GM19238 (cell line): ENCODE data around the gene DHX38.
A peak's percentile ranks its signal among the peaks of the same experiment; 100 is the strongest.

ENCODE experiments used
- DNase-seq: peaks from one replicate; pipeline ENCODE4 v3.0.0; 2011; ENCODE audit warnings: low spot score; ENCODE audit not compliant: insufficient read length

The DHX38 gene

GRCh38 chr16:72120026-72120425, 26.4 kb downstream of the DHX38 start:
- no peak for DNase-seq

GRCh38 chr16:72122308-72122707, 28.7 kb downstream of the DHX38 start:
- DNase-seq = no peak

- no peak for DNase-seq
Observed at GRCh38 chr16:72122916-72123315, 29.3 kb downstream of the DHX38 start.

GRCh38 chr16:72123426-72123825, 29.8 kb downstream of the DHX38 start:
- DNase-seq = no peak

- DNase-seq = no peak
Observed at GRCh38 chr16:72124148-72124547, 30.5 kb downstream of the DHX38 start.

GRCh38 chr16:72124761-72125634, 31.4 kb downstream of the DHX38 start:
- peak; percentile 67 for DNase-seq

GRCh38 chr16:72125635-72126428, 32.2 kb downstream of the DHX38 start:
- DNase-seq = no peak

GRCh38 chr16:72126429-72126765, 32.8 kb downstream of the DHX38 start:
- no peak for DNase-seq

GRCh38 chr16:72128701-72129100, 35.1 kb downstream of the DHX38 start:
- DNase-seq = no peak

- no peak for DNase-seq
Observed at GRCh38 chr16:72129976-72130656, 36.5 kb downstream of the DHX38 start.

- no peak for DNase-seq
Observed at GRCh38 chr16:72131036-72131435, 37.4 kb downstream of the DHX38 start.

GRCh38 chr16:72132726-72133125, 39.1 kb downstream of the DHX38 start:
- DNase-seq = no peak

- DNase-seq = no peak
Observed at GRCh38 chr16:72134507-72134906, 40.9 kb downstream of the DHX38 start.

- DNase-seq = no peak
Observed at GRCh38 chr16:72137380-72138063, 43.9 kb downstream of the DHX38 start.

- DNase-seq = no peak
Observed at GRCh38 chr16:72138064-72138572, 44.5 kb downstream of the DHX38 start.

- DNase-seq = no peak
Observed at GRCh38 chr16:72139908-72140307, 46.3 kb downstream of the DHX38 start.

- no peak for DNase-seq
Observed at GRCh38 chr16:72142476-72142875, 48.8 kb downstream of the DHX38 start.

GRCh38 chr16:72149676-72150464, 56.2 kb downstream of the DHX38 start:
- no peak for DNase-seq

GRCh38 chr16:72159386-72159785, 65.7 kb downstream of the DHX38 start:
- no peak for DNase-seq

- no peak for DNase-seq
Observed at GRCh38 chr16:72159801-72160200, 66.2 kb downstream of the DHX38 start.
